Adrenal gland (tissue), 5 donors: ENCODE data around the gene IL1RAP.

Experiments
- CTCF ChIP-seq, 6 experiments: fragments of 450-650 bp in 4 of 6; fragments of 200-600 bp in 2 of 6; sonication (generic) in 1 of 6; IDR thresholded peaks; 1 replicate in 5 of 6; 2 replicates in 1 of 6; pipeline versions ENCODE4 v1.5.1 to v1.8.0; 2016 to 2021; ENCODE audit warnings: antibody characterized with exemption in 6 of 6, mild to moderate bottlenecking in 2 of 6, moderate library complexity in 1 of 6
- POLR2A ChIP-seq, 2 donors: fragments of 450-650 bp; IDR thresholded peaks; one replicate each; pipeline ENCODE4 v1.6.1; 2017; ENCODE audit warnings: antibody characterized with exemption in 2 of 2, mild to moderate bottlenecking in 2 of 2, moderate library complexity in 1 of 2
- donor health status: DM: no; HTN: no; CAD: no.

- TF ChIP-seq CTCF (IDR thresholded peaks at IDR 0.05) (no peak), POLR2A (IDR thresholded peaks at IDR 0.05) (no peak)
Observed at GRCh38 chr3:190504354-190505125, 9.3 kb upstream of the IL1RAP start.
